Stimulated activated naive CD8-positive, alpha-beta T cell treated with anti-CD3 and anti-CD28 coated beads, Interleukin-15, Interleukin-2, amounts not matched to agents 100 U/mL and 50 U/mL, for 24 hours (primary cell): Measurements from ENCODE around the gene HCAR3.

Experiments
- ATAC-seq: fragments of 150-1000 bp; cut with Tn5 transposase; one replicate; pipeline ENCODE4 v1.10.0; 2021
- DNase-seq: peaks from one replicate; pipeline ENCODE4 v3.0.0; 2021

The HCAR3 gene

DNA sequence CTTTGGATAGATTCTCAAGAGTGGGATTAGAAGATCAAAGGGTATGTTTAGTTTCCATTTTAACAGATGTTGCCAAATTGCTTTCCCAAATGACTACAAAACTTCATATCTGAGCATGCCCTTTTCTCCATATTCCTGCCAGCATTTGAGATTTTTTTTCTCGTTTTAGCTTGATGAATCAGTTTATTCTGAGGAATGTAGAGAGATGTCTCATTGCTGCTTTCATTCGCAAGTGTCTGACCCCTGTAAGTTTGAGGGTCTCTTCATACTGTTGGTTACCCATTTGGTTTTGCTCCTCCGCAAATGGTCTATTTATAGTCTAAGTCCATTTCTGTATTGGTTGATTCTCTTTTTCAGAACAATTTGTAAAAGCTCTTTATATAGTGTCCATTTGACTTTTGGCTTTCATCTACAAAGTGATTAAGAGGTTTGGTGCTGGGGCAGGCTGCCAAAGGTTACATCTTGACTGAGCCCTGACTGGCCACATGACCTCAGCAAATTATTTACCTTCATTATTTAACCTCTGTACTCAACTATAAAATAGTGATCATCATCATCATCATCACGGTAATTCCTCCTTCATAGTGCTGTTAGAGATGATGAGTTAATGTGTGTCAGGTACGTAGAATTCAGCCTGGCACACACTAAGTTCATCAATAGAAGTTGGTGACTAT, 47.1 kb downstream of the HCAR3 start:
- no peak for ATAC-seq
- DNase-seq: no peak

- DNase-seq: no peak
These were observed 48.3 kb downstream of the HCAR3 start for GRCh38 chr12:122668268-122668667.

GRCh38 chr12:122665759-122666158, 50.9 kb downstream of the HCAR3 start:
- ATAC-seq (no peak), DNase-seq (no peak)

More at GRCh38 chr12:122668268-122668667, 48.3 kb downstream of the HCAR3 start:
- no peak for ATAC-seq

GRCh38 chr12:122665349-122665748, 51.3 kb downstream of the HCAR3 start:
- DNase-seq (no peak), ATAC-seq (no peak)
